ENCODE results near the gene ELK3. TPM values are rescaled to one million over a fixed set of nuclear protein-coding genes. Genes with fewer than 3 reads are reported as not detected.

Gene ELK3
- total RNA-seq, 4 donors from 2014 or later = 10.0 to 13.5 (median 11.0) TPM

DNA sequence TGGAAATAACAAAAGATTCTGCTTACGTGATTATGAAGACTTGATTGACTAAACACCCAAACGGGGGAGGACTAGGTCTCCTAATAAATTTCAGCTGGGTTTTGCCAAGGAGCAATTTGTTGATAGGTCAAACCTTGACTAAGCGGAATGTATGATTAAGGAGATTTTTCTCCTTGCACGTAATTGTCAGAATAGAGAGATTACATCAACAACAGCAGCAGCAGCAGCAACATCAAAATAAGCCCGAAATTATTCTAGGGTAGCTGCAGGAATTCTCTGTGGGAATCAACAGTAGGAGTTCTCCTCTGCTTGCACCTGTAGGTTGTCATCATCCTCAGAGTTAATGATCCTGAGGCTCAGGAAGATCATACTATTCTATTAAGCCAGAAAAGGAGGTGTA, 10.2 kb downstream of the ELK3 start:
- TF ChIP-seq POLR2A (IDR thresholded peaks at IDR 0.05) = no peak
- TF ChIP-seq EP300 (IDR thresholded peaks at IDR 0.05) = no peak
- no peak for TF ChIP-seq POLR2AphosphoS5 (IDR thresholded peaks at IDR 0.05)
- TF ChIP-seq, protein P1, sequence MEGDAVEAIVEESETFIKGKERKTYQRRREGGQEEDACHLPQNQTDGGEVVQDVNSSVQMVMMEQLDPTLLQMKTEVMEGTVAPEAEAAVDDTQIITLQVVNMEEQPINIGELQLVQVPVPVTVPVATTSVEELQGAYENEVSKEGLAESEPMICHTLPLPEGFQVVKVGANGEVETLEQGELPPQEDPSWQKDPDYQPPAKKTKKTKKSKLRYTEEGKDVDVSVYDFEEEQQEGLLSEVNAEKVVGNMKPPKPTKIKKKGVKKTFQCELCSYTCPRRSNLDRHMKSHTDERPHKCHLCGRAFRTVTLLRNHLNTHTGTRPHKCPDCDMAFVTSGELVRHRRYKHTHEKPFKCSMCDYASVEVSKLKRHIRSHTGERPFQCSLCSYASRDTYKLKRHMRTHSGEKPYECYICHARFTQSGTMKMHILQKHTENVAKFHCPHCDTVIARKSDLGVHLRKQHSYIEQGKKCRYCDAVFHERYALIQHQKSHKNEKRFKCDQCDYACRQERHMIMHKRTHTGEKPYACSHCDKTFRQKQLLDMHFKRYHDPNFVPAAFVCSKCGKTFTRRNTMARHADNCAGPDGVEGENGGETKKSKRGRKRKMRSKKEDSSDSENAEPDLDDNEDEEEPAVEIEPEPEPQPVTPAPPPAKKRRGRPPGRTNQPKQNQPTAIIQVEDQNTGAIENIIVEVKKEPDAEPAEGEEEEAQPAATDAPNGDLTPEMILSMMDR (IDR thresholded peaks at IDR 0.05) = no peak
- H3K27me3 ChIP-seq = no peaks in the 10 kb centered on the region
- 88% methylated on average over 5 of the region's 5 CpGs for WGBS
- no peak overlapping the region for H3K27ac ChIP-seq
- H3K4me3 ChIP-seq = no peak overlapping the region
- peaks cover 12% of the 10 kb centered on the region for H3K4me1 ChIP-seq
- no peaks in the 10 kb centered on the region for H3K9me3 ChIP-seq
- no peaks in the 10 kb centered on the region for H3K36me3 ChIP-seq
- no peak for DNase-seq (ENCODE audit: low spot score in 2 of 2)

DNA sequence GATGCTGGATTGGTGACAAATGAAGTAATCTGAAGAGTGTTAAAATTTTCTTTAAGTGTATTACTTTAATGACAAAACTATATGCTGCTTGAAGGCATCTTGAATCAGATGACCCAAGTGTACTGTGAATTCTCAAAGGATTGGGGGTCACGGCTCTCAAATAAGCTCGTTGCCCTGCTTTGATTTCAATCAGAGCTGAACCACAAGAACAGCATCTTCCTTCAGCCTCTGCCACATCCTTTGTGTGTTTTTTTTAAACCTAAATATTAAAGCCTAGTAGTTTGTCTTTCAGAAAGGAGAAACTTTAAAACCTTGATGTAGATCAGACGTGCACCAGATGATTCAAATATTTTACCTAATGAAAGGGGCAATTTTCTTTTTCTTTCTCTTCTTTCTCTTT, 11.7 kb downstream of the ELK3 start:
- H3K4me1 ChIP-seq = peaks cover 13% of the 10 kb centered on the region
- H3K27ac ChIP-seq = no peak overlapping the region
- H3K27me3 ChIP-seq = no peaks in the 10 kb centered on the region
- WGBS = 65% methylated on average over 3 of the region's 3 CpGs
- no peak for DNase-seq (ENCODE audit: low spot score in 2 of 2)
- H3K9me3 ChIP-seq = no peaks in the 10 kb centered on the region
- TF ChIP-seq EP300 (IDR thresholded peaks at IDR 0.05) (no peak), POLR2A (IDR thresholded peaks at IDR 0.05) (no peak), POLR2AphosphoS5 (IDR thresholded peaks at IDR 0.05) (no peak)
- TF ChIP-seq, protein P1 (IDR thresholded peaks at IDR 0.05) = no peak
- H3K4me3 ChIP-seq = no peak overlapping the region
- H3K36me3 ChIP-seq = no peaks in the 10 kb centered on the region

DNA sequence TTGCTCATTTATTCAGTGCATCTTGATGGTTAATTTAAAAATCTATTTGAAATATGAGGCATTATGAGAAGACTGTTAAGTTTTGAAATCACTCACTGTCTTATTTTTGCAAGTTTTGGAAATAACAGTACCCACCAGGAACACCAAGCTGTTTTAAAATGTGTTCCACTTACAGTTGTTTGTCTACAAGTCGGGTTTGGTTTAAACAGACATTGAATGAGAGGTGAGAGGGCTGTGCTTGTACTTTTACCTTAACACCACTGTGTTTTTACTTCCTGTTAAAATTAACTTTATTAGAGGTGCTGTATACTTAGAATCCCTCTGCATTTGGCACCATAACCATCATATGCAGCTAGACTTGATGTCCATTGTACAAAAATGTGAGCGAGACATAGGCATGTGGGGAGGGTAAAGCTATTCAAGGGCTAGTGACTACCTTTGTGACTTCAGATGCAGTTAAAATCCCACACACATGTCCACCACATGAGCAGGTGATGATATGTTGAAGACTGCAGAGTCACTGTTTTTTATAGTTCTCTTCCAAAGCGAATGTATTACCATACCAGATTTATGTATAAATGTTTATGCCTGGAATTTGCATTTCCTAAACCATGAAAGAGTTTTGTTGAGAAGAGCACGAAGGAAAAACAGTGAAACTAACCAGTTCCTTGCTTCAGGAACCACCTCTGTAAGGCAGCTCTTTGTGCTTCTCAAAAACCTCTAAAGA, 12.9 kb downstream of the ELK3 start:
- TF ChIP-seq EP300 (IDR thresholded peaks at IDR 0.05) (no peak), POLR2AphosphoS5 (IDR thresholded peaks at IDR 0.05) (no peak), POLR2A (IDR thresholded peaks at IDR 0.05) (no peak)
- TF ChIP-seq, protein P1 (IDR thresholded peaks at IDR 0.05) = no peak
- no peak for DNase-seq (ENCODE audit: low spot score in 2 of 2)
- Histone ChIP-seq H3K27ac (no peak overlapping the region), H3K4me3 (no peak overlapping the region), H3K36me3 (no peaks in the 10 kb centered on the region), H3K9me3 (no peaks in the 10 kb centered on the region), H3K4me1 (peaks cover 13% of the 10 kb centered on the region), H3K27me3 (no peaks in the 10 kb centered on the region)
- WGBS = 82% methylated on average over 4 of the region's 4 CpGs

DNA sequence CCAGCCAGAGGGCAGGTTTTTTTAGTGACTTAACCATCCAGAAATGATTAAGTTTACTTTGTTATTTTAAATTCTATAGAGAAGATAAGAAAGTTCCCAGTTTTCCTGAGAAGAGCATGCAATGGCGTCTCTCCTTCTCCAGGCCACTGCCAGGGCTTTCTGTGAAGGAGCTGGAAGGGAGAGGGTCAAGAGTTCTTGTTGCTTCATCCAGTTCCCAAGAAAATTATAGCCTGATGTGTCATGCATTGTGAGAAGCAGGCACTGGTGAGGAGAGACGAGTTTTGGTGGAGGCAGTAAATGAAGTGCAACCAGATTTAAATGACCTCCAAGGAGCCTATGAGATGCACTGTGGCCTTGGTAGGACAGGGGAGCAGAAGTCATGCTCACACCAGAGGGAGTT, 14.2 kb downstream of the ELK3 start:
- DNase-seq (ENCODE audit: low spot score in 2 of 2) = no peak
- 52% methylated on average over 2 of the region's 2 CpGs for WGBS
- TF ChIP-seq POLR2A (IDR thresholded peaks at IDR 0.05) (no peak), EP300 (IDR thresholded peaks at IDR 0.05) (no peak), POLR2AphosphoS5 (IDR thresholded peaks at IDR 0.05) (no peak)
- TF ChIP-seq, protein P1 (IDR thresholded peaks at IDR 0.05) = no peak
- no peak overlapping the region for H3K27ac ChIP-seq
- no peaks in the 10 kb centered on the region for H3K27me3 ChIP-seq
- H3K4me3 ChIP-seq = no peak overlapping the region
- no peaks in the 10 kb centered on the region for H3K36me3 ChIP-seq
- peaks cover 13% of the 10 kb centered on the region for H3K4me1 ChIP-seq
- no peaks in the 10 kb centered on the region for H3K9me3 ChIP-seq

DNA sequence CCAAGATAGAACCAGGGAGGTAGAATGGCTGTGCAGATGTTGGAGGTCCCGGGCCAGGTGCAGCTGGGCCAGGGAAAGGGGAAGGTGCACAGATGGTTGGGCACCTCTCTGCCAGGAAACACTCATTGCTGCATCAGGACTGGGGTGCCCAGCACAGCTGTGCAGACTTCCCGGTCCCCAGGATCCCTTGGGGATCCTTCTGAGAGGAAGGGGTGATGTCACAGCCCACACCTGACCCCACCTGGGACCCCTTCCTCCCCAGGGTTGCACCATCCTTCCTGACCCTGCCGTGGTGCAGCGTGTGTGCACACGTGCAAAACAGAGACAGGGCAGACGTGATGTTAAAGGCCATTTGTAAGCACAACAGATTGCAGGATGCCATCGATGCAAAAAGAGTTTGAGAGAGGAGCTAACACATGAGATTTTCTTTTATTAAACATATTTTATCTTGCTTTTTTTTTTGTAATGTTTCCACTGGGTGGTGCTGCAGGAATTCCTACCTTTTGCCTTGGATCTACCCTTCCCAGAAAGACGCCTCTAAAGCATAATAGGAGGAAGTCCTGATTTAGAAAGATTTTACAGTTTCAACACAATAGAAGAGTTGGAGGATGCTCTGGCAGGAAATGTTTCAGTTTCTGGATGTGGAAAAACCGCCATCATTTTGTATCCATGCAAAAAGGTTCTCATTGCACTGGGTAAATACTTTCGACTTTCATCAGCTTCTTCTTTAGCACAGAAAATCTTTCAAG, 14.8 kb downstream of the ELK3 start:
- H3K27ac ChIP-seq = no peak overlapping the region
- no peaks in the 10 kb centered on the region for H3K27me3 ChIP-seq
- no peak for TF ChIP-seq EP300 (IDR thresholded peaks at IDR 0.05)
- TF ChIP-seq POLR2A (IDR thresholded peaks at IDR 0.05) = no peak
- TF ChIP-seq, protein P1 (IDR thresholded peaks at IDR 0.05) = no peak
- TF ChIP-seq POLR2AphosphoS5 (IDR thresholded peaks at IDR 0.05) = no peak
- H3K4me3 ChIP-seq = no peak overlapping the region
- DNase-seq (ENCODE audit: low spot score in 2 of 2) = no peak
- H3K9me3 ChIP-seq = no peaks in the 10 kb centered on the region
- H3K4me1 ChIP-seq = peaks cover 15% of the 10 kb centered on the region
- H3K36me3 ChIP-seq = no peaks in the 10 kb centered on the region
- 56% methylated on average over 10 of the region's 10 CpGs for WGBS
